K562 (cell line): ENCODE results near the gene FBXO36. TPM values are rescaled to one million over a fixed set of nuclear protein-coding genes. Genes with fewer than 3 reads are reported as not detected.

Experiments used
- ATAC-seq: fragments of 200-7000 bp; cut with Tn5 transposase; 3 replicates; pipeline ENCODE4 v1.9.1; 2020; ENCODE audit warnings: moderate library complexity
- BruUV-seq: library from RNA; stranded (reverse); fragments of 400-500 nt; replicated peaks from 2 replicates; lab custom pipeline; 2021; lab: Mats Ljungman, UMichigan
- CTCF ChIA-PET: fragments of 300-600 bp; formaldehyde crosslinking; extraction: SDS; loops from one replicate; lab custom pipeline; 2021; ENCODE audit warnings: low intra/inter-chr PET ratio; lab: Yijun Ruan, JAX
- POLR2A ChIA-PET: fragments of 300-600, 350-650 bp; sonication (Branson Sonifier 250); formaldehyde crosslinking; extraction: SDS; loops from one replicate; lab custom pipeline; 2021; ENCODE audit warnings: antibody characterized with exemption, inconsistent platforms; lab: Yijun Ruan, JAX
- DNase-seq, 4 experiments: peaks; one replicate each; pipeline versions ENCODE4 v3.0.0 to v3.0.0-alpha.2; 2011 to 2018; ENCODE audit warnings: low spot score in 3 of 4, mixed read lengths in 3 of 4; ENCODE audit errors: extremely low read depth in 1 of 4
- FAIRE-seq: peaks from 2 replicates; lab custom pipeline; 2011; peaks lifted over from hg19 to GRCh38; lab: Jason Lieb, UNC
- H2AFZ ChIP-seq: 2 replicates; pipeline ENCODE4 v1.6.0; 2011; ENCODE audit warnings: low read depth, low read length, control low read depth, inconsistent platforms
- H3K27ac ChIP-seq: fragments of 200-600 bp; 3 replicates; pipeline ENCODE4 v1.8.0; 2011; ENCODE audit warnings: low read depth, mild to moderate bottlenecking, control low read depth, inconsistent platforms, low read length, moderate library complexity, mixed read lengths; ENCODE audit errors: extremely low read depth
- H3K27me3 ChIP-seq, 2 experiments: fragments of 300-600 bp in 1 of 2; 2 replicates in 1 of 2; 3 replicates in 1 of 2; pipeline versions ENCODE4 v1.6.0 to v1.8.0; 2011; ENCODE audit warnings: inconsistent platforms in 2 of 2, low read length in 2 of 2, mild to moderate bottlenecking in 1 of 2, mixed read lengths in 1 of 2, moderate library complexity in 1 of 2; ENCODE audit not compliant: control insufficient read depth in 2 of 2, insufficient read depth in 2 of 2
- H3K36me3 ChIP-seq: fragments of 300-600 bp; 3 replicates; pipeline ENCODE4 v1.8.0; 2011; ENCODE audit warnings: mild to moderate bottlenecking, low read length, inconsistent platforms; ENCODE audit not compliant: control insufficient read depth, insufficient read depth
- H3K4me1 ChIP-seq, 2 experiments: fragments of 200-600 bp in 1 of 2; replicated peaks in 1 of 2; 2 replicates in 1 of 2; 3 replicates in 1 of 2; pipeline versions ENCODE4 v1.5.1 to v1.8.0; 2011; ENCODE audit warnings: inconsistent platforms in 2 of 2, low read length in 2 of 2, mild to moderate bottlenecking in 1 of 2, mixed read lengths in 1 of 2, moderate library complexity in 1 of 2; ENCODE audit not compliant: control insufficient read depth in 2 of 2, insufficient read depth in 2 of 2
- H3K4me2 ChIP-seq: 2 replicates; pipeline ENCODE4 v1.6.1; 2011; ENCODE audit warnings: low read length, control low read depth, inconsistent platforms, mixed read lengths; ENCODE audit not compliant: insufficient read depth
- H3K4me3 ChIP-seq: fragments of 200-600 bp; sonication (generic), shearing (Covaris generic); 2 replicates; pipeline ENCODE4 v1.5.1; 2016; ENCODE audit warnings: control low read depth, inconsistent platforms
- H3K79me2 ChIP-seq: fragments of 200-600 bp; 3 replicates; pipeline ENCODE4 v1.8.0; 2011; ENCODE audit warnings: low read length, inconsistent platforms; ENCODE audit not compliant: control insufficient read depth, insufficient read depth
- H3K9ac ChIP-seq, 2 experiments: 2 replicates each; pipeline versions ENCODE4 v1.6.0 to v1.6.1; 2011; ENCODE audit warnings: low read depth in 2 of 2, low read length in 2 of 2, control low read depth in 1 of 2, inconsistent platforms in 1 of 2, mild to moderate bottlenecking in 1 of 2, mixed read lengths in 1 of 2; ENCODE audit not compliant: insufficient read depth in 1 of 2
- H3K9me1 ChIP-seq: one replicate; pipeline ENCODE4 v1.6.0; 2011; ENCODE audit warnings: inconsistent platforms, mild to moderate bottlenecking, low read length, moderate library complexity; ENCODE audit not compliant: control insufficient read depth, insufficient read depth
- H3K9me3 ChIP-seq: replicated peaks from 2 replicates; pipeline ENCODE4 v1.5.1; 2011; ENCODE audit warnings: low read depth, low read length, inconsistent platforms; ENCODE audit not compliant: control insufficient read depth, insufficient read depth
- H4K20me1 ChIP-seq: replicated peaks from 2 replicates; pipeline ENCODE4 v1.6.1; 2011; ENCODE audit warnings: low read length, inconsistent platforms, mixed read lengths; ENCODE audit not compliant: control insufficient read depth, insufficient read depth
- CBFB ChIP-seq: sonication (generic); formaldehyde crosslinking; IDR thresholded peaks from 2 replicates; pipeline ENCODE4 v1.4.0; 2020; ENCODE audit warnings: mild to moderate bottlenecking, missing genetic modification reagents
- GABPB2 ChIP-seq: fragments of 250-450 bp; sonication (Bioruptor Pico); conservative IDR thresholded peaks from 2 replicates; pipeline ENCODE4 v1.5.1; 2021; ENCODE audit warnings: mild to moderate bottlenecking
- GTF2E2 ChIP-seq: fragments of 200-800 bp; sonication (Bioruptor generic); IDR thresholded peaks from 2 replicates; pipeline ENCODE4 v1.6.1; 2016; ENCODE audit warnings: missing genetic modification characterization, missing compliant biosample characterization
- JUNB ChIP-seq: fragments of 450-650 bp; formaldehyde crosslinking; conservative IDR thresholded peaks from 2 replicates; pipeline ENCODE4 v1.4.0; 2020; ENCODE audit warnings: mild to moderate bottlenecking
- MBD2 ChIP-seq: sonication (generic); IDR thresholded peaks from 2 replicates; pipeline ENCODE4 v1.6.1; 2016; ENCODE audit warnings: low read depth, borderline replicate concordance
- NCOA1 ChIP-seq: fragments of 450-650 bp; IDR thresholded peaks from 2 replicates; pipeline ENCODE4 v1.6.1; 2016; ENCODE audit warnings: low read depth
- NRF1 ChIP-seq, 2 experiments: fragments of 450-650 bp; IDR thresholded peaks in 1 of 2; conservative IDR thresholded peaks in 1 of 2; 2 replicates each; pipeline ENCODE4 v1.6.1; 2014; ENCODE audit warnings: mild to moderate bottlenecking in 2 of 2
- PHB2 ChIP-seq: fragments of 450-650 bp; IDR thresholded peaks from 2 replicates; pipeline ENCODE4 v1.6.1; 2017; ENCODE audit warnings: low read depth
- SIRT6 ChIP-seq: IDR thresholded peaks from one replicate; pipeline ENCODE4 v1.6.1; 2012; ENCODE audit warnings: low read depth, mild to moderate bottlenecking, control low read depth, inconsistent platforms, low read length, moderate library complexity
- SP2 ChIP-seq: IDR thresholded peaks from 2 replicates; pipeline ENCODE4 v1.6.1; 2011; ENCODE audit warnings: mild to moderate bottlenecking, low read depth, low read length, moderate library complexity; ENCODE audit not compliant: poor library complexity, severe bottlenecking; ENCODE audit errors: extremely low read depth
- ZBTB7A ChIP-seq: IDR thresholded peaks from 2 replicates; pipeline ENCODE4 v1.6.1; 2011; ENCODE audit warnings: low read depth, mild to moderate bottlenecking, low read length, moderate library complexity, borderline replicate concordance; ENCODE audit not compliant: control insufficient read depth
- ZBTB8A ChIP-seq: fragments of 450-650 bp; IDR thresholded peaks from 2 replicates; pipeline ENCODE4 v1.6.1; 2018; ENCODE audit warnings: mild to moderate bottlenecking, moderate library complexity; ENCODE audit not compliant: partially characterized antibody
- ZNF57 ChIP-seq: fragments of 450-650 bp; formaldehyde crosslinking; IDR thresholded peaks from 2 replicates; pipeline ENCODE4 v1.4.0; 2020; ENCODE audit warnings: mild to moderate bottlenecking, moderate library complexity
- ZNF696 ChIP-seq: fragments of 250-450 bp; sonication (Bioruptor Pico); conservative IDR thresholded peaks from 2 replicates; pipeline ENCODE4 v1.4.0; 2020; ENCODE audit warnings: mild to moderate bottlenecking, moderate library complexity
- ZNF785 ChIP-seq: fragments of 250-450 bp; sonication (Bioruptor Pico); IDR thresholded peaks from 2 replicates; pipeline ENCODE4 v1.4.0; 2020; ENCODE audit warnings: mild to moderate bottlenecking
- WGBS: fragments of 100-300 bp; shearing (Covaris generic); methylation state at CpG from one replicate; pipeline ENCODE4 v1.1.6; 2016; ENCODE audit warnings: low coverage, mixed read lengths; ENCODE audit not compliant: insufficient coverage; ENCODE audit errors: missing lambda C conversion rate; 5-methylcytosine and 5-hydroxymethylcytosine counted together
- in situ Hi-C: fragments of 300-500 bp; cut with MboI; formaldehyde crosslinking; loops from 4 replicates; pipeline ENCODE4 v1.15.0; 2018; ENCODE audit warnings: inconsistent platforms, mixed read lengths
- intact Hi-C: fragments of 100-400 bp; cut with micrococcal nuclease; formaldehyde crosslinking; loops from 2 replicates; pipeline ENCODE4 v1.14.2; 2022
- polyA plus RNA-seq, 8 experiments: library from polyadenylated mRNA; depleted of rRNA in 4 of 8; stranded (reverse) in 5 of 8; unstranded in 3 of 8; fragments of >200 nt; fragmentation: Nextera tagmentation in 2 of 8; fragmentation: Illumina TruSeq in 1 of 8; extraction: Ambion mirVana in 2 of 8; extraction: Trizol in 1 of 8; gene quantifications; 2 replicates each; pipeline versions ENCODE4 v1.2.1 to v1.2.3, GENCODE V29; 2011 to 2014; ENCODE audit warnings: inconsistent platforms in 1 of 8, missing spikeins in 1 of 8
- total RNA-seq, 7 experiments: library from RNA; depleted of rRNA in 6 of 7; stranded (reverse); fragments of >200 nt in 6 of 7; fragmentation: Illumina TruSeq in 2 of 7; extraction: Trizol in 2 of 7; gene quantifications; 2 replicates each; pipeline versions ENCODE4 v1.2.1 to v1.2.3, GENCODE V29; 2011 to 2021; ENCODE audit warnings: low replicate concordance in 1 of 7
- TF ChIP-seq, protein P1 (sequence below): fragments of 250-450 bp; sonication (Bioruptor Pico); IDR thresholded peaks from 2 replicates; pipeline ENCODE4 v1.4.0; 2020; ENCODE audit warnings: borderline replicate concordance
- TF ChIP-seq, protein P2 (sequence below): fragments of 250-450 bp; sonication (Bioruptor Pico); IDR thresholded peaks from 2 replicates; pipeline ENCODE4 v1.8.0; 2021; ENCODE audit warnings: moderate library complexity, mild to moderate bottlenecking, inconsistent platforms

FBXO36 gene
- total and polyA plus RNA-seq, 9 of the 15 experiments (the other 6 are each of a cell fraction or from before 2014, with no cell fraction given): 0.40 to 0.91 (median 0.58) TPM

DNA sequence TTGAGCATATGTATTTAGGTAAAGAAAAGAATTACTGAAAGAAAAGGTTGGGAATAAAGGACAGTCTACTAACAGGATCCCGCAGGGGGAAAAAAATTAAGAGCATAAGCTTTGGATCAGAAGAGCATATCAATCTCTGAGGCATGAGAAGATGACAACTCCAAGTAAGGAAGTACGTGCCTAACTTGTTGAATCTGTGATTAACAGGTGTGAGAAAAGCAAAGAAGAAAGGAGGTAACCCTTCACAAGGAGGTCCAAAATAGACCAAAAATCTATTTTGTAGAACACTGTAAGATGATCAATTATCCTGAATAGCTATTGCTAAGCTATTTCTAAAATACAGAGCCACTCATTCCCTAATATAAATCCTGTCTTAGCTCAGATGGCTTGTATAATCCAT lies 33.3 kb upstream of the FBXO36 start:
- Histone ChIP-seq H3K27me3 (no peaks in the 10 kb centered on the region), H3K27ac (no peak overlapping the region), H3K9me3 (no peaks in the 10 kb centered on the region), H3K9me1 (no peaks in the 10 kb centered on the region), H3K4me2 (no peak overlapping the region), H3K79me2 (peaks cover 71% of the 10 kb centered on the region), H2AFZ (no peak overlapping the region), H4K20me1 (no peaks in the 10 kb centered on the region), H3K4me3 (no peak overlapping the region), H3K4me1 (no peaks in the 10 kb centered on the region; a peak in 1 of 5 replicates), H3K9ac (no peak overlapping the region), H3K36me3 (peaks cover 5% of the 10 kb centered on the region; the same call in 1 of the 3 replicates)
- intact Hi-C loops (no loop called here), in situ Hi-C loops (no loop called here)
- BruUV-seq: no TSS peak
- TF ChIP-seq, protein P1, sequence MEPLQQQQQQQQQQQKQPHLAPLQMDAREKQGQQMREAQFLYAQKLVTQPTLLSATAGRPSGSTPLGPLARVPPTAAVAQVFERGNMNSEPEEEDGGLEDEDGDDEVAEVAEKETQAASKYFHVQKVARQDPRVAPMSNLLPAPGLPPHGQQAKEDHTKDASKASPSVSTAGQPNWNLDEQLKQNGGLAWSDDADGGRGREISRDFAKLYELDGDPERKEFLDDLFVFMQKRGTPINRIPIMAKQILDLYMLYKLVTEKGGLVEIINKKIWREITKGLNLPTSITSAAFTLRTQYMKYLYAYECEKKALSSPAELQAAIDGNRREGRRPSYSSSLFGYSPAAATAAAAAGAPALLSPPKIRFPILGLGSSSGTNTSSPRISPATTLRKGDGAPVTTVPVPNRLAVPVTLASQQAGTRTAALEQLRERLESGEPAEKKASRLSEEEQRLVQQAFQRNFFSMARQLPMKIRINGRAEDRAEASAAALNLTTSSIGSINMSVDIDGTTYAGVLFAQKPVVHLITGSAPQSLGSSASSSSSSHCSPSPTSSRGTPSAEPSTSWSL (CRISPR knock-in tag): no peak
- no peak for TF ChIP-seq ZNF785 (CRISPR knock-in tag)
- no peak for TF ChIP-seq MBD2
- TF ChIP-seq CBFB: no peak
- no peak for TF ChIP-seq SP2
- TF ChIP-seq GABPB2 (CRISPR knock-in tag): no peak
- TF ChIP-seq, protein P2, sequence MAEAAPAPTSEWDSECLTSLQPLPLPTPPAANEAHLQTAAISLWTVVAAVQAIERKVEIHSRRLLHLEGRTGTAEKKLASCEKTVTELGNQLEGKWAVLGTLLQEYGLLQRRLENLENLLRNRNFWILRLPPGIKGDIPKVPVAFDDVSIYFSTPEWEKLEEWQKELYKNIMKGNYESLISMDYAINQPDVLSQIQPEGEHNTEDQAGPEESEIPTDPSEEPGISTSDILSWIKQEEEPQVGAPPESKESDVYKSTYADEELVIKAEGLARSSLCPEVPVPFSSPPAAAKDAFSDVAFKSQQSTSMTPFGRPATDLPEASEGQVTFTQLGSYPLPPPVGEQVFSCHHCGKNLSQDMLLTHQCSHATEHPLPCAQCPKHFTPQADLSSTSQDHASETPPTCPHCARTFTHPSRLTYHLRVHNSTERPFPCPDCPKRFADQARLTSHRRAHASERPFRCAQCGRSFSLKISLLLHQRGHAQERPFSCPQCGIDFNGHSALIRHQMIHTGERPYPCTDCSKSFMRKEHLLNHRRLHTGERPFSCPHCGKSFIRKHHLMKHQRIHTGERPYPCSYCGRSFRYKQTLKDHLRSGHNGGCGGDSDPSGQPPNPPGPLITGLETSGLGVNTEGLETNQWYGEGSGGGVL (CRISPR knock-in tag): no peak
- no peak for TF ChIP-seq NCOA1
- no peak for TF ChIP-seq NRF1 (conservative IDR thresholded peaks at IDR 0.05 in 1 of 2, IDR thresholded peaks at IDR 0.05 in 1 of 2)
- TF ChIP-seq JUNB (CRISPR knock-in tag): no peak
- no peak for TF ChIP-seq GTF2E2 (tag)
- TF ChIP-seq ZNF696 (CRISPR knock-in tag): no peak
- no peak for TF ChIP-seq ZBTB8A
- TF ChIP-seq PHB2: no peak
- no peak for TF ChIP-seq SIRT6
- no peak for TF ChIP-seq ZNF57 (CRISPR knock-in tag)
- no peak for TF ChIP-seq ZBTB7A
- DNase-seq (no peak), FAIRE-seq (no peak), ATAC-seq (no peak)
- CTCF ChIA-PET: no interaction called here
- WGBS: 75% methylated on average over 2 of the region's 2 CpGs
- POLR2A ChIA-PET: interaction anchor here (0.7 to 1.0 kb wide), 2 partner anchors 10 to 98 kb away, joined by 3 read pairs; no protein-coding TSS in a partner anchor
